ENCODE measurements around the gene GIGYF1. TPM values are rescaled to one million over a fixed set of nuclear protein-coding genes. Genes with fewer than 3 reads are reported as not detected.

The GIGYF1 gene
- total and polyA plus RNA-seq, 2 of the 8 experiments (the other 6 are each of a cell fraction or from before 2014, with no cell fraction given), result 24.1 to 99.3 TPM

DNA sequence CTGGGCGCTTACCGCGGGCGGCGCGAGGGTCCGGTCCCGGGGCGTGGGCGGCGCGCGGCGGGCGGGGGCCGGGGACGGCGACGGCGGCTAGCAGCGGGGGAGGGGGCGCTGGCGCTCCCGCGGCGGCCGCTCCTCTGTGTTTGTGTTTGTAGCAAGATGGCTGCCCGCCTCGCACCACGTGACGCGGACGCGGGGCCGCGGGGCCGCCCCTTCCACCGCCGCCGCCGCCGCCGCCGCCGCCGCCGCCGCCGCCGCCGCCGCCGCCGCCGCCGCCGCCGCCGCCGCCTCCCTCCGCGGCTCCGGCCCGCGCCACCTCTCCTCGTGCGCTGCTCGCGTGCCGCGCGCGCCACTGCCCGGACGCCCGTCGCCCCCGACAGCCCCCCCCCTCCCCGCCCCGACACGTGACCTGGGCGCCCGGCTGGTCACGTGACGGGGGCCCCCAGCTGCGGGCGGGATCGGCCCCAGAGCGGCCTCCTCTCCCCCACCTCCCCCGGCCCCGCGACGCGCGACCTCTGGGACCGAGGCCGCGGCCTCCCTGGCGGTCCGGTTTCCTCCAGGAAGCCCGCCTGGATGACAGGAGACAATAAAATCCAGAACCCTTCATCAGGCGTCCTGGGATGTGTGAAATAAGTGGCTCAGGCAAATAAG, at the start of gene GIGYF1 (continued):
- no peak for TF ChIP-seq HDAC2 (IDR thresholded peaks at IDR 0.05; ENCODE audit: borderline replicate concordance in 1 of 2, low read depth in 2 of 2, low read length in 2 of 2)
- peak; percentile 82; the same call in 1 of the 2 replicates for TF ChIP-seq YY1 (IDR thresholded peaks at IDR 0.05; ENCODE audit: low read depth, low read length)
- peak in 1 of 2 experiments; percentile 47; a peak in 1 of 3 replicates for TF ChIP-seq EP300 (IDR thresholded peaks at IDR 0.05; ENCODE audit: borderline replicate concordance in 1 of 2, low read depth in 2 of 2, low read length in 2 of 2)
- no peak for TF ChIP-seq TEAD4 (IDR thresholded peaks at IDR 0.05; ENCODE audit: low read depth, low read length)

Measured in H1 (cell line).